Endothelial cell of umbilical vein (primary cell): Measurements from ENCODE around the gene MAP3K7CL.

Experiments
- CTCF ChIP-seq, 2 donors: IDR thresholded peaks; 1 replicate in 1 of 2; 2 replicates in 1 of 2; pipeline ENCODE4 v1.5.1; 2011; ENCODE audit warnings: low read length in 2 of 2, mild to moderate bottlenecking in 2 of 2, moderate library complexity in 2 of 2, control low read depth in 1 of 2, inconsistent platforms in 1 of 2, low read depth in 1 of 2; ENCODE audit not compliant: insufficient read depth in 1 of 2; ENCODE audit errors: extremely low read depth in 1 of 2
- EZH2 ChIP-seq: IDR thresholded peaks from 2 replicates; pipeline ENCODE4 v1.6.1; 2012; ENCODE audit warnings: borderline replicate concordance, low read depth, mild to moderate bottlenecking, moderate library complexity, low read length, inconsistent platforms; ENCODE audit not compliant: severe bottlenecking

DNA sequence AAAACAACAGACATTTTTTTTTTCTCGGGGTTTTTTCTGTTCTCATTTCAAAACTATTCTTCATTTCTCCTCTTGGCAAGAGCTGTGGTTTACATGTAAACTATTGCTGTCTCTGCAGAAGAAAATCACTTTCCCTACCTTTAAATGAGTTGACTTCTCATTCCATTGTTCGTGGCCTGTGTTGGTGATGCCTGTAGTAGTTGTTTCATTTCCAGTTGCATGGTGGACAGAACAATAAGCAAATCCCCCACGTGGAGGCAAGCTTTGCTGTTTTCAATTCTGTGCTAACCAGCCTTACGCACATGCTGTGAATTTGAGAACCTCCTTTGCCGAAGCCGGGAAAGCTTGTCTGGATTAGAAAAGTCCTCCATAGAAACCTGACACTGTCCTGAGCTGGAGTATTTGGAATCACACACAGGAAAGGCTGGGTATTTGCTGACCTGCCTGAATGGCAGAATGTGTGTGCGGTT is 26.2 kb upstream of the MAP3K7CL start:
- no peak for TF ChIP-seq CTCF (IDR thresholded peaks at IDR 0.05; ENCODE audit: extremely low read depth in 1 of 2, insufficient read depth in 1 of 2, low read depth in 1 of 2, low read length in 2 of 2)
- TF ChIP-seq EZH2: no peak
